ENCODE data around the gene FKBP5.

FKBP5 gene

DNA sequence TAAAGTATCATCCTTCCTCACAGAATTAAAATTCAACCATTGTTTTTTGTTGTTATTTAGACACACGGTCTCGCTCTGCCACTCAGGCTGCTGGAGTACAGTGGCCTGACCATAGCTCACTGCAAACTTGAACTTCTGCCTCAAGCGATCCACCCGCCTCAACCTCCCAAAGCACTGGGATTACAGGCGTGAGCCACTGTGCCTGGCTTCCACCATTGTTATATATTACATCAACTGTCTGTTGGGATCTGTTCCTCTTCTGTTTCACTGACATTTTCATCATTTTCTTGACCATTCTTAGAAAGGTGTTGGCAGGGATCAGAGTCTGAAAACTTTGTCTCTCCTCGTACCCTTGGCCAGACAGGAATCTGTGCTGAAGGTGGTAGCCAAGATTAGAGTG is 154.7 kb downstream of the FKBP5 start:
- no peak overlapping the region for H3K4me3 ChIP-seq (ENCODE audit: low read depth, low read length)
- TF ChIP-seq, protein P1, sequence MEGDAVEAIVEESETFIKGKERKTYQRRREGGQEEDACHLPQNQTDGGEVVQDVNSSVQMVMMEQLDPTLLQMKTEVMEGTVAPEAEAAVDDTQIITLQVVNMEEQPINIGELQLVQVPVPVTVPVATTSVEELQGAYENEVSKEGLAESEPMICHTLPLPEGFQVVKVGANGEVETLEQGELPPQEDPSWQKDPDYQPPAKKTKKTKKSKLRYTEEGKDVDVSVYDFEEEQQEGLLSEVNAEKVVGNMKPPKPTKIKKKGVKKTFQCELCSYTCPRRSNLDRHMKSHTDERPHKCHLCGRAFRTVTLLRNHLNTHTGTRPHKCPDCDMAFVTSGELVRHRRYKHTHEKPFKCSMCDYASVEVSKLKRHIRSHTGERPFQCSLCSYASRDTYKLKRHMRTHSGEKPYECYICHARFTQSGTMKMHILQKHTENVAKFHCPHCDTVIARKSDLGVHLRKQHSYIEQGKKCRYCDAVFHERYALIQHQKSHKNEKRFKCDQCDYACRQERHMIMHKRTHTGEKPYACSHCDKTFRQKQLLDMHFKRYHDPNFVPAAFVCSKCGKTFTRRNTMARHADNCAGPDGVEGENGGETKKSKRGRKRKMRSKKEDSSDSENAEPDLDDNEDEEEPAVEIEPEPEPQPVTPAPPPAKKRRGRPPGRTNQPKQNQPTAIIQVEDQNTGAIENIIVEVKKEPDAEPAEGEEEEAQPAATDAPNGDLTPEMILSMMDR (IDR thresholded peaks at IDR 0.05; ENCODE audit: low read depth, low read length) = no peak

DNA sequence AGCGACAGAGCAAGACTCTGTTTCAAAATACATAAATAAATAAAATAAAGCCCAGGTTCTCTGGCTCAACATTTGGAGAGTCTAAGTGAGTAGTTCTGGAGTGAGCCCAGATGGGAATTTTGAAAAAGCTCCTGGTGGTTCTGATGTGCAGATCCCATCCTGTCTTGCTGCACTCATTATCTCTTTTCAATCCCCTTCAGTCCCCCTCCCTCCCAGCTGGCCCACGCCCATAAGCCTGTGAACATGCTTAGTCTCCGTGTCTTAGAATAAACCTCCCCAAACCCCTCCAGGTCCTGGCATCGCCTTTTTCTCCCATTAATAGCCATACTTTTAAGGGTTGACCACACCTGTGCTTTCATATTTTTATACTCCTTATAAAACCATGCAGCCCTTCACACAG is 156.6 kb downstream of the FKBP5 start:
- no peak overlapping the region for H3K4me3 ChIP-seq (ENCODE audit: low read depth, low read length)
- TF ChIP-seq, protein P1 (IDR thresholded peaks at IDR 0.05; ENCODE audit: low read depth, low read length) = no peak

DNA sequence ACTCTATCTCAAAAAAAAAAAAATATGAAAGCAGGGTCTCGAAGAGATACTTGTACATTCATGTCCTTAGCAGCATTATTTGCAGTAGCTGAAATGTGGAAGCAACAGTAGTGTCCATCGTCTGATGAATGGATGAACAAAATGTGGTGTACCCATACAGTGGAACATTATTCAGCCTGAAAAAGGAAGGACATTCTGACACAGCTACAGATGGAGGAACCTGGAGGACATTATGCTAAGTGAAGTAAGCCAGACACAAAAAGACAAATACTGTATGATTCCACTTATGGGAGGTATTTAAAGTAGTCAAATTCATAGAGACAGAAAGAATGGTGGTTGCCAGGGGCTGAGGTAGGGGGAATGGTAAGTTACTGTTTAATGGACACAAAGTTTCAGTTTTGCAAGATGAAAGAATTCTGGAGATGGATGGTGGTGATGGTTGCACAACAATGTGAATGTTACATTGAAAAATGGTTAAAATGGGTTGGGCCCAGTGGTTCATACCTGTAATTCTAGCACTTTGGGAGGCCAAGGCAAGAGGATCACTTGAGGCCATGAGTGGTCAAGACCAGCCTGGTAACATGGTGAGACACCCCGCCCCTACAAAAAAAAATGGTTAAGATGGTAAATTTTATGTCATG is 164.2 kb downstream of the FKBP5 start:
- TF ChIP-seq, protein P1 (IDR thresholded peaks at IDR 0.05; ENCODE audit: low read depth, low read length) = no peak
- no peak overlapping the region for H3K4me3 ChIP-seq (ENCODE audit: low read depth, low read length)

All from WI38 (cell line).